OCI-M2 (cell line): ENCODE results near the gene SWSAP1.
A peak's percentile ranks its signal among the peaks of the same experiment; 100 is the strongest.
"Not testable (repeated sequence)": the region's sequence is repeated elsewhere in the genome, so short reads cannot be mapped to it uniquely, and the experiment has no call there.

ENCODE experiments used
- DNase-seq: peaks from one replicate; lab custom pipeline; 2025; ENCODE audit not compliant: unreplicated experiment; lab: John Stamatoyannopoulos, UW

Gene SWSAP1

DNA sequence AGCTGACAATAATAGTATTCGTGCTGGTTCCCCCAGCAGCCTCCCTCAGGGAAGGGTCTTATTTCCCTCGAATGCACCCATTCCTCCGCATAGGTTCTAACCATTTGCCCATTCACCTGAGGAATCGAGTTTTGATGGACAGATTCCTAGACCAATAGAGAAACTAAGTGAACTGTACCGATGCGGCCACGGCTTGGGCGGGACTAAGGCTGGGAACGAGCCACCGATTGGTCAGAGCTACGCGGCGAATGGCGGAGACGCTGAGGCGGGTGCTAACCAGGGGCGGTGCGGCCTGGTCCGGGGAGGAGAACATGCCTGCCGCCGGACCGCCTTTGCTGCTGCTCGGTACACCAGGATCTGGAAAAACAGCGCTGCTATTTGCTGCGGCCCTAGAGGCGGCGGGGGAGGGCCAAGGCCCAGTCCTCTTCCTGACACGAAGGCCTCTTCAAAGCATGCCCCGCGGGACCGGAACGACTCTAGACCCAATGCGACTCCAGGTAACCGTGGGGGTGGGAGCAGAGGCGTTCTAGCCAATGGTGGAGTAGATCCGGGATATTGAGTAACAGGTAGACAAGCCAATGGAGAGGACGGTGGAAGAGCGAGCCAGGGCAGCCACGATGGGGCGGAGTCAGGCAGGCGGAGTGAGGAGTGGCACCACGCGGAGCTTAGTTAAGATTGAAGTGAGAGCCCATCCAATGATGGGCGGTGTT, at the start of gene SWSAP1:
SWSAP1 (plus strand) TSS at position 234 of the 710 bp plus-strand sequence; CDS start at position 249, 15 bp downstream.
- peak; percentile 100 for DNase-seq

DNA sequence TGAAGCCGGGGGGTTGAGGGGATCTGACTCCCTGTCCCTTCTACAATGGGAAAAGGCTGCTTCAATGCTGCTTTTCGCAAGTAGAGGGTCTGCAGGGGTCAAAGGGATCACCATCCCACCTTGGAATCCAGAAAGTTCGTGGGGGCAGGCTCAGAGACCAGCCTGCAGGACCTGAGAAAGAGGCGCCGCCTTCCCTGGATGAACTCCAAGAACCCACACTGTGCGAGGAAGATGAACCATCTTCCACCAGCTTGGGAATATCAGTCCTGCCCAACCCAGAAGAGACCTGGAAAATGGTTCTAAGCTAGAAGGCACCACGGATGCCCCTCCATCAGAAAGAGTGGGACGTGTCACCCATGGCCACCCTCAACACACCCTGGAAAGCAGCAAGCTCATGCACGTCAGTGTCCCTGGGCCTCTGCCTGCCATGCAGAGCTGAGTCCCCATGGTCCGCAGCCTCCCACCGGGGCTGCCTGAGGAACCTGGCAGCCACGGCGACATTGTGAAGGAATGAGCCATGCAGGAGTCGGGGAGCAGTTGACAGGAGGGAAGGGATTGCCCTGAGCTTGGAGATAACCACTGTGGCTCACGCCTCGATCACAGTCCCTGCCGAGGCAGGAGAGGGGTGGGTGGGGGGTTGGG, 49.6 kb upstream of the SWSAP1 start:
- DNase-seq, result no peak

GRCh38 chr19:11325544-11325943, 48.9 kb upstream of the SWSAP1 start:
- no peak for DNase-seq

DNA sequence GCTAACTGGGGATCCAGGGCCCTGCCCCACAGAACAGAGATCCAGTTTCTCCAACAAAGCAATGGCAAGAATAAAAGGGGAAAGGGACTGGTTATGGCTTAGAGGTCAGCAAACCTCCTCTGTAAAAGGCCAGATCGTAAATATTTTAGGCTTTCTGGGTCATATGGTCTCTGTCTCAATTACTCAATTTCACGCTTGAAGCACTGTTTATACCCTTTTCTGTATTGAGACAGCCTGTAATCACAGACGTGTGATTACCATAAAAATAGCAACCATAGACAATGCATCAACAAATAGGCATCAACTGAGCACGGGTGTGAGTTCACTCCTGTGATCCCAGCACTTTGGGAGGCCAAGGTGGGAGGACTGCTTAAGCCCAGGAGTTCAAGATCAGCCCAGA, 44.3 kb upstream of the SWSAP1 start:
- no peak for DNase-seq

- no peak for DNase-seq
Measured at GRCh38 chr19:11331502-11331901, 43.0 kb upstream of the SWSAP1 start.

- DNase-seq, result no peak
Measured at GRCh38 chr19:11332822-11333221, 41.6 kb upstream of the SWSAP1 start.

DNA sequence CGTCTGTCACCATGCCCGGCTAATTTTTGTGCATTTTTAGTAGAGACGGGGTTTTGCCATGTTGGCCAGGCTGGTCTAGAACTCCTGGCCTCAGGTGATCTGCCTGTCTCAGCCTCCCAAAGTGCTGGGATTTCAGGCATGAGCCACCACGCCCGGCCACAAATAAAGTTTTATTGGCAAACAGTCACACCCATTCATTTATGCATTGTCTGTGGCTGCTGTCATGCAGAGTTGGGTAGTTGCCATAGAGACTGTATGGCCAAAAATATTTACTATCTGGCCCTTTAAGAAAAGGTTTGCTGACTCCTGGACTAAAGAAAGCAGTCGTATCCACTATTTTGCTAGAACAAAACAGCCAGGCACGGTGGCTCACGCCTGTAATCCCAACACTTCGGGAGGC, 40.6 kb upstream of the SWSAP1 start:
- not testable (repeated sequence) for DNase-seq

- DNase-seq, result no peak
Measured at GRCh38 chr19:11335449-11336146, 38.9 kb upstream of the SWSAP1 start.

- no peak for DNase-seq
Measured at GRCh38 chr19:11337080-11337479, 37.4 kb upstream of the SWSAP1 start.

DNA sequence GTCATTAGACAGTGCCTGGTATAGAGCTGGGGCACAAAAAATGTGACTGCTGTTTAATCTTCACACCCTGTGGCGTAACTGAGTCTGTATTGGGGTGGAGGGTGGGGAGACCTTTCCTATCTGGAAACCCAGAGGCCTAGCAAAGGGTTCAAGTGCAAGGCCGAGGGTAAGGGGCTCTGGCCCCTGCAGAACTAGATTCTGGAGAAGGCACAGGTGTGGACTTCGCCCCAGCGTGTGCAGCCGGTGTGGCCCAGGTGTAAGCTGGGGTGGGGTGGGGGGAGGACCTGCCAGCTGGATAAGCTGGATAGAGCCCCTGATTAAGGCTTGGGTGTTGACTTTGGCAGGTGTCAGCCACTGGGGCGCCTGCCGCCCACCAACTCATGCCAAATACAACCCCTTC, 36.3 kb upstream of the SWSAP1 start:
- no peak for DNase-seq

GRCh38 chr19:11338569-11339253, 35.8 kb upstream of the SWSAP1 start:
- no peak for DNase-seq

DNA sequence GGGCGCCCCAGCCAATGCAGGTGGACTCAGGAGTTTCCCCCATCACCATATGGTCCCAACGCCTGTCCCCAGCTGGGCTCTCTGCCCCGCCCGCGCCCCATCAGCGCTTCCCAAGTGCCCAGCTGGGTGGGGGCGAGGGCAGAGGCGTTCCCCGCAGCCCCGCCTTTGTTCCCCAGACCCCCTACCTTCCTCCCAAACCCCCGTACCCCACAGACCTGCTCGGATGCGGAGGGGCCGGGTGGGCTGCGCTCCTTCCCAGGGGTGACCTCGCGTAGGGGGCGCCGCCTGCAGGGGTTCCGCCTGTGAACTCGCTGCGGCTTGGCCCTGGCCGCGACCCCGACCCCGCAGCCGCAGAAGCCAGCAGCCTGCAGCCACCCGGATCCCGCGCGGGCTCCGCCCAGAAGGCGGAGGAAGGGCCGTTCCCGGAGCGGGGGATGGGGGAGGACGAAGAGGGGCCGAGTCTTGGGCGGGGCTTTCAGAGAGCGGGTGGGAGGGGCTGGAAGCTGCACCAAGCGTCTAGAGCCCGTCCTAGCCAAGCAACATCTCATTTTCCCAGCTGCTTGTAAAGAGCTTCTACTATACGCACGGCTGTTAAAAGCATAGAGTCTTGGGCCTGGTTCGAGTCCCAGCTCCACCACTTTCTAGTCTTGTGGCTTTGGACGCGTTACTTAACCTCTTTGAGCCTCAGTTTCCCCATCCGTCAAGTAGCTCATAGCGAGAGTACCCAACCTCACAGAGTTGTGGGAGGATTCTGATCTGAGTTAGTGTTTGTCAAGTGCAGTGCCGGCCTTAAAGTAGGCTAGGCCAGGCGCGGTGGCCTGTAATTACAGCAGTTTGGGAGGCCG, 35.0 kb upstream of the SWSAP1 start, which contains the start of gene RAB3D:
RAB3D (minus strand) TSS at position 404 of the 845 bp plus-strand sequence. CDS start 2,258 bp downstream, outside the sequence.
- DNase-seq, result peak; percentile 99

GRCh38 chr19:11340099-11340467, 34.4 kb upstream of the SWSAP1 start:
- DNase-seq, result not testable (repeated sequence)

- no peak for DNase-seq
Measured at GRCh38 chr19:11342429-11342828, 32.0 kb upstream of the SWSAP1 start.

GRCh38 chr19:11345122-11345803, 29.2 kb upstream of the SWSAP1 start:
- no peak for DNase-seq

DNA sequence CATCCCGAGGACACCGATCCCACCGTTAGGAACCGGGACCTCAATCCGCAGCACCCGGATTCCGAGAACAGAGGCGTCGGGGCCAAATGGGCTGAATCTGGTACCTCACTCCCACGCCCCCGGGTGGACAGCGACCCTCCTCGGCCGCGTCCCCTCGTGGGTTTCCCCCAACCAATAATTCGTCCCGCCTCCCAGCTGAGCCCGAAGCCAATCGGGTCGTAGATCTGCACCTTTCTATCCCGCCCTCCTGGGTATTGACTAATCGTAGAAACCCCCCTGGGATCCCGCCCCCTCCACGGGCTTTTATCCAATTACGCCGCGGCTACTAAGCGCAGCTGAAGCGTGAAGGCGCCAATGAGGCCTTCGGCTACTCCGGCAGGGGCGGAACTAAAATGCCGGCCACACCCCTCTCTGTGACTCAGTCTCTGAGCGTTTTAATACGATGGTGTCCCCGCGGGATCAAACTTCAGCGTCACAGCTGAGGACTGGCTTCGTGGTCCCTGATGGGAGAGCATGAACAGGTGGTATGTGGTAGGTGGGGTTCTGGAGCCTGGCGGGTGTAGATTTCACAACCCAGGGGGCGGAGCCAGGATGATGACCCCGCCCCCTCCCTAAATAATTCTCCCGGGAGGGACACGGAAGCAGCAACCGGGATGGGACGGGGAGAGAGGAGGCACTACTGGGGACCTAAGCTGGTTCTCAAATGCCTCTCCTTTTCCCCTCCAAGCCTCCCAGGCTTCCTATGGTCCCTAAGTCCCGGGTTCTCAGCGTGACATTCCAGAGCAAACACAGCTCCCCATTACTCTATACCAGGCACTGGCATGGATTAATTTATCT, 28.1 kb upstream of the SWSAP1 start, which contains the start of the genes CCDC159 and TMEM205:
CCDC159 (plus strand) TSS at position 416 of the 837 bp plus-strand sequence; CDS start at position 504, 88 bp downstream.
TMEM205 (minus strand) TSS at position 165 of the 837 bp plus-strand sequence. CDS start 649 bp downstream, outside the sequence.
- DNase-seq, result peak; percentile 100

DNA sequence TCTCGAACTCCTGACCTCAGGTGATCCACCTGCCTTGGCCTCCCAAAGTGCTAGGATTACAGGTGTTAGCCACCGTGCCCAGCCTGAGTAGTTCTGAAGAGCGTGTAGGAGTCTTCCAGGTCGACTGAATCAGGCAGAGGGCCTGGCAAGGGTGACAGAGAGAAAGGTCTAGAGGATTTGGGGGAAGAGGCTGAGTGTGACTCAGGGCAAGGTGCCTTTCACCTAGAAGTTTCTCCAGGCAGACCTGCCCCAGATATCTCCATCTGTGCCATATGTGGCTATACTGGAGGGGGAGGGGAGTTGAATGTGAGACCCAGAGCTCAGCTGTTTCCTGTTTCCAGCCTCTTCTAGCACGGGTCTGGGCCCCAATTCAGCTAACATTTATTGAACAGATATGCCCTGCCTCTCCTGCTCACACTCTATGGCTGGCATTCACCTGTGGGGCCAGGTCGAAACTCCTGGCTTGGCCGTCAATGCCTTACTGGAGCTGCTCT, 26.9 kb upstream of the SWSAP1 start:
- no peak for DNase-seq

- DNase-seq, result no peak
Measured at GRCh38 chr19:11349171-11349570, 25.3 kb upstream of the SWSAP1 start.
